ENCODE measurements around the gene SLIT3. TPM values are rescaled to one million over a fixed set of nuclear protein-coding genes. Genes with fewer than 3 reads are reported as not detected.

SLIT3 gene
- total RNA-seq, 2 experiments from 2014 or later, result not detected

GRCh38 chr5:169099801-169100734, 200.9 kb downstream of the SLIT3 start:
- Mint-ChIP-seq H3K36me3 (ENCODE audit: low read depth) (no peaks in the 10 kb centered on the region), H3K9me3 (peaks cover 2% of the 10 kb centered on the region), H3K4me1 (ENCODE audit: low read depth) (no peaks in the 10 kb centered on the region), H3K27ac (no peak overlapping the region), H3K4me3 (no peak overlapping the region), H3K27me3 (peaks cover 5% of the 10 kb centered on the region)
- no peaks in the 10 kb centered on the region for H3K4me1 ChIP-seq (ENCODE audit: insufficient read depth, low read length)
- no peak for DNase-seq
- POLR2A ChIA-PET, result interaction anchor here (0.8 kb wide), 1 partner anchor 1257 kb away, joined by 3 read pairs; no protein-coding TSS in a partner anchor
- no peaks in the 10 kb centered on the region for H3K36me3 ChIP-seq (ENCODE audit: insufficient read depth, low read length)
- no peaks in the 10 kb centered on the region for H3K27me3 ChIP-seq (ENCODE audit: control insufficient read depth in 1 of 2, insufficient read depth in 2 of 2, low read length in 2 of 2)
- H3K4me3 ChIP-seq (ENCODE audit: low read length), result no peak overlapping the region
- H3K27ac ChIP-seq (ENCODE audit: low read depth in 1 of 2, low read length in 2 of 2), result no peak overlapping the region
- no peak for TF ChIP-seq CTCF (IDR thresholded peaks at IDR 0.05)
- CTCF ChIA-PET, result no interaction called here
- intact Hi-C loops (cut with DNase I, micrococcal nuclease), result no loop called here
- no peak for ATAC-seq (ENCODE audit: poor library complexity)
- H3K9me3 ChIP-seq (ENCODE audit: control insufficient read depth in 1 of 2, insufficient read depth in 1 of 2, low read length in 2 of 2), result peaks cover 0 to 5% of the 10 kb centered on the region in 2 experiments

GRCh38 chr5:169098331-169099121, 202.4 kb downstream of the SLIT3 start:
- ATAC-seq (ENCODE audit: poor library complexity) (no peak), DNase-seq (no peak)
- no peak for TF ChIP-seq CTCF (IDR thresholded peaks at IDR 0.05)
- no peak overlapping the region for H3K27ac Mint-ChIP-seq
- no peaks in the 10 kb centered on the region for H3K4me1 Mint-ChIP-seq (ENCODE audit: low read depth)
- POLR2A ChIA-PET, result no interaction called here
- no peaks in the 10 kb centered on the region for H3K9me3 ChIP-seq (ENCODE audit: control insufficient read depth in 1 of 2, insufficient read depth in 1 of 2, low read length in 2 of 2)
- no peaks in the 10 kb centered on the region for H3K36me3 ChIP-seq (ENCODE audit: insufficient read depth, low read length)
- no peak overlapping the region for H3K4me3 Mint-ChIP-seq
- no peaks in the 10 kb centered on the region for H3K36me3 Mint-ChIP-seq (ENCODE audit: low read depth)
- no peaks in the 10 kb centered on the region for H3K27me3 ChIP-seq (ENCODE audit: control insufficient read depth in 1 of 2, insufficient read depth in 2 of 2, low read length in 2 of 2)
- H3K27me3 Mint-ChIP-seq, result peaks cover 5% of the 10 kb centered on the region
- H3K4me3 ChIP-seq (ENCODE audit: low read length), result no peak overlapping the region
- H3K4me1 ChIP-seq (ENCODE audit: insufficient read depth, low read length), result no peaks in the 10 kb centered on the region
- intact Hi-C loops (cut with DNase I, micrococcal nuclease), result no loop called here
- no peaks in the 10 kb centered on the region for H3K9me3 Mint-ChIP-seq
- CTCF ChIA-PET, result no interaction called here
- no peak overlapping the region for H3K27ac ChIP-seq (ENCODE audit: low read depth in 1 of 2, low read length in 2 of 2)

GRCh38 chr5:169097374-169098326, 203.3 kb downstream of the SLIT3 start:
- H3K9me3 ChIP-seq (ENCODE audit: control insufficient read depth in 1 of 2, insufficient read depth in 1 of 2, low read length in 2 of 2), result no peaks in the 10 kb centered on the region
- TF ChIP-seq CTCF (IDR thresholded peaks at IDR 0.05), result no peak
- ChIA-PET POLR2A (no interaction called here), CTCF (no interaction called here)
- H3K27ac Mint-ChIP-seq, result no peak overlapping the region
- H3K36me3 ChIP-seq (ENCODE audit: insufficient read depth, low read length), result no peaks in the 10 kb centered on the region
- H3K4me3 Mint-ChIP-seq, result no peak overlapping the region
- peaks cover 5% of the 10 kb centered on the region for H3K27me3 Mint-ChIP-seq
- H3K9me3 Mint-ChIP-seq, result no peaks in the 10 kb centered on the region
- H3K36me3 Mint-ChIP-seq (ENCODE audit: low read depth), result no peaks in the 10 kb centered on the region
- no peaks in the 10 kb centered on the region for H3K4me1 Mint-ChIP-seq (ENCODE audit: low read depth)
- no peak overlapping the region for H3K4me3 ChIP-seq (ENCODE audit: low read length)
- no peaks in the 10 kb centered on the region for H3K4me1 ChIP-seq (ENCODE audit: insufficient read depth, low read length)
- no peak for ATAC-seq (ENCODE audit: poor library complexity)
- no peaks in the 10 kb centered on the region for H3K27me3 ChIP-seq (ENCODE audit: control insufficient read depth in 1 of 2, insufficient read depth in 2 of 2, low read length in 2 of 2)
- intact Hi-C loops (cut with DNase I, micrococcal nuclease), result no loop called here
- H3K27ac ChIP-seq (ENCODE audit: low read depth in 1 of 2, low read length in 2 of 2), result no peak overlapping the region
- no peak for DNase-seq
